CD14-positive monocyte (primary cell): ENCODE data around the gene HOXA1. TPM values are rescaled to one million over a fixed set of nuclear protein-coding genes. Genes with fewer than 3 reads are reported as not detected.

ENCODE experiments used
- DNase-seq, 3 donors: peaks; one replicate each; pipeline ENCODE4 v3.0.0-alpha.2; 2011 to 2022
- H2AFZ ChIP-seq: 2 replicates; pipeline ENCODE4 v1.6.0; 2012; ENCODE audit warnings: mild to moderate bottlenecking, low read depth, low read length, inconsistent platforms; ENCODE audit not compliant: insufficient read depth, poor library complexity, severe bottlenecking
- H3K27ac ChIP-seq, 2 donors: 1 replicate in 1 of 2; 2 replicates in 1 of 2; pipeline ENCODE4 v1.5.1; 2012 to 2013; ENCODE audit warnings: low read length in 2 of 2, control low read depth in 1 of 2, inconsistent platforms in 1 of 2, low read depth in 1 of 2, mild to moderate bottlenecking in 1 of 2
- H3K27me3 ChIP-seq, 2 donors: one replicate each; pipeline versions ENCODE4 v1.6.0 to v1.6.1; 2011 to 2013; ENCODE audit warnings: low read length in 2 of 2; ENCODE audit not compliant: control insufficient read depth in 2 of 2, insufficient read depth in 2 of 2
- H3K36me3 ChIP-seq, 2 donors: replicated peaks in 1 of 2; 1 replicate in 1 of 2; 2 replicates in 1 of 2; pipeline versions ENCODE4 v1.5.1 to v1.6.1; 2012 to 2013; ENCODE audit warnings: low read length in 2 of 2, control low read depth in 1 of 2, inconsistent platforms in 1 of 2, mild to moderate bottlenecking in 1 of 2; ENCODE audit not compliant: insufficient read depth in 2 of 2, control insufficient read depth in 1 of 2
- H3K4me1 ChIP-seq, 2 donors: 1 replicate in 1 of 2; 2 replicates in 1 of 2; pipeline versions ENCODE4 v1.5.1 to v1.6.1; 2012 to 2013; ENCODE audit warnings: low read length in 2 of 2, control low read depth in 1 of 2, inconsistent platforms in 1 of 2, mild to moderate bottlenecking in 1 of 2, moderate library complexity in 1 of 2; ENCODE audit not compliant: insufficient read depth in 2 of 2, control insufficient read depth in 1 of 2
- H3K4me2 ChIP-seq: replicated peaks from 2 replicates; pipeline ENCODE3; 2012; ENCODE audit warnings: low read length, moderate library complexity, mild to moderate bottlenecking; ENCODE audit not compliant: poor library complexity, severe bottlenecking; ENCODE audit errors: extremely low read depth
- H3K4me3 ChIP-seq, 3 experiments: fragments of 200-600 bp in 1 of 3; sonication (generic) in 1 of 3; replicated peaks in 1 of 3; 1 replicate in 2 of 3; 2 replicates in 1 of 3; pipeline ENCODE4 v1.5.1; 2011 to 2013; ENCODE audit warnings: low read length in 3 of 3, mild to moderate bottlenecking in 3 of 3, control low read depth in 2 of 3, low read depth in 2 of 3, inconsistent platforms in 1 of 3, moderate library complexity in 1 of 3
- H3K79me2 ChIP-seq: 2 replicates; pipeline ENCODE4 v1.6.0; 2012; ENCODE audit warnings: mild to moderate bottlenecking, control low read depth, inconsistent platforms, low read length, moderate library complexity; ENCODE audit not compliant: insufficient read depth
- H3K9ac ChIP-seq: 2 replicates; pipeline ENCODE4 v1.6.0; 2017; ENCODE audit warnings: low read length, mild to moderate bottlenecking; ENCODE audit not compliant: insufficient read depth, poor library complexity, severe bottlenecking
- H3K9me3 ChIP-seq, 2 donors: replicated peaks in 1 of 2; 1 replicate in 1 of 2; 2 replicates in 1 of 2; pipeline versions ENCODE4 v1.5.1 to v1.6.1; 2012 to 2013; ENCODE audit warnings: low read length in 2 of 2, control low read depth in 1 of 2; ENCODE audit not compliant: control insufficient read depth in 1 of 2, insufficient read depth in 1 of 2
- H4K20me1 ChIP-seq: 2 replicates; pipeline ENCODE4 v1.6.0; 2012; ENCODE audit warnings: mild to moderate bottlenecking, low read length, control low read depth, moderate library complexity; ENCODE audit not compliant: insufficient read depth
- H3K27ac Mint-ChIP-seq, 7 donors: one replicate each; pipeline ENCODE4 v1.8.0; 2020; ENCODE audit warnings: mild to moderate bottlenecking in 7 of 7, mixed read lengths in 7 of 7, moderate library complexity in 6 of 7, inconsistent platforms in 2 of 7
- H3K27me3 Mint-ChIP-seq, 3 donors: one replicate each; pipeline ENCODE4 v1.8.0; 2021 to 2022; ENCODE audit warnings: low read depth in 3 of 3, mild to moderate bottlenecking in 3 of 3, mixed read lengths in 3 of 3, moderate library complexity in 3 of 3, inconsistent platforms in 1 of 3
- H3K36me3 Mint-ChIP-seq, 2 donors: one replicate each; pipeline ENCODE4 v1.8.0; 2020; ENCODE audit warnings: mixed read lengths in 2 of 2, inconsistent platforms in 1 of 2, mild to moderate bottlenecking in 1 of 2
- H3K4me1 Mint-ChIP-seq: one replicate; pipeline ENCODE4 v1.8.0; 2020; ENCODE audit warnings: mild to moderate bottlenecking, mixed read lengths
- H3K4me3 Mint-ChIP-seq, 2 donors: one replicate each; pipeline ENCODE4 v1.8.0; 2020; ENCODE audit warnings: mild to moderate bottlenecking in 2 of 2, mixed read lengths in 2 of 2, moderate library complexity in 1 of 2
- H3K9me3 Mint-ChIP-seq, 7 donors: one replicate each; pipeline ENCODE4 v1.8.0; 2020 to 2022; ENCODE audit warnings: mixed read lengths in 7 of 7, mild to moderate bottlenecking in 6 of 7, moderate library complexity in 6 of 7, inconsistent platforms in 2 of 7
- WGBS: methylation state at CpG from one replicate; pipeline ENCODE4 v1.1.5; 2013; ENCODE audit warnings: missing lambda C conversion rate; ENCODE audit not compliant: insufficient coverage; 5-methylcytosine and 5-hydroxymethylcytosine counted together
- intact Hi-C, 2 donors: fragments of 100-400 bp; cut with micrococcal nuclease; formaldehyde crosslinking; loops; one replicate each; pipeline versions ENCODE4 v1.15.0 to v1.15.1; 2023
- polyA plus RNA-seq, 3 donors: library from polyadenylated mRNA; depleted of rRNA in 1 of 3; unstranded in 2 of 3; stranded (reverse) in 1 of 3; fragments of 300-500 nt in 2 of 3; fragments of >200 nt in 1 of 3; fragmentation: Illumina TruSeq in 2 of 3; gene quantifications; 1 replicate in 2 of 3; 2 replicates in 1 of 3; pipeline ENCODE4 v1.2.3, GENCODE V29; 2012 to 2021
- TF ChIP-seq, protein P1 (sequence below): fragments of 200-600 bp; IDR thresholded peaks from one replicate; pipeline ENCODE4 v1.8.0; 2022; ENCODE audit warnings: antibody characterized with exemption, mild to moderate bottlenecking

Gene HOXA1
- polyA plus RNA-seq, 3 donors, result 0.11 to 0.37 TPM; not detected in 1

DNA sequence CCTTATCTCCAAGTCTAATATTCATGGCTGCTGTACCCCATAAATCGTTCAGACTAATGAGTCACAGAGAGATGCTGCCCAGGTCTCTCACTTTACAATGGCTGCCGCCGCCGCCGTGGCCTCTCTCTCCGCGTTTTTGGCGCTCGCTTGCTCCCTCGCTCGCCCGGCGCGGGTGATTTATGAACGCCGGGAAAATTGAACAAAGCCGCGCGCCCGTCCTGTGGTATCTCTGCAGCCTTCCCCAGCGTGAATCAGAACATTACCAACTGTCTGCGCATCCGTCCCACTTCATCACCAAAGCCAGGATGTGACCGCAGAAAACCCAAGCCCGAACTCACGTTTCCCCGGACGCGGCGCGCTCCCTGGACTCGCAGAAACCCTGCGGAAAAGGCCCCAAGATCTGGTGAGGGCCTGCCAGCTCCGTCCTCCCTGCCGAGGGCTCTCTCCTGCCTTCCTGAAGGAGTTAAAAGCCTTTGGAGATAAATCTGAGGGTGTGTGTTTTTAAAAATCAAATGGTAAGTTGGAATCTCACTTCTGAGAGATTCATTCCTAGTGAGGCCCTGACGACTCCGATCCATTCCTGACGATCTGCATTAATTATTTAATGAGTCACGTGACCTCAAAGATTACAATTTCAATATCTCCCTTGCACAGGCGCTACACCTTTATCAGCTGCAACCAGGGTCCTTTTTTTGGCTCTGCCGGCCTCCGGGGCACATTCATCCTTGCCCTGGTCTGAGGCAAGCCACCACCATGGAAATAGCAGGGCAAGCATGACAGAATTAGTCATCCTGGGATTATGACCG is 28.5 kb upstream of the HOXA1 start:
- Histone ChIP-seq H3K9ac (no peak overlapping the region), H3K79me2 (no peaks in the 10 kb centered on the region), H4K20me1 (no peaks in the 10 kb centered on the region), H3K27ac (no peak overlapping the region), H3K4me1 (no peaks in the 10 kb centered on the region), H3K4me2 (no peak overlapping the region), H3K4me3 (no peak overlapping the region), H3K36me3 (no peaks in the 10 kb centered on the region), H3K27me3 (no peaks in the 10 kb centered on the region), H2AFZ (no peak overlapping the region), H3K9me3 (no peaks in the 10 kb centered on the region)
- no peak for DNase-seq
- H3K36me3 Mint-ChIP-seq, result peaks cover 0 to 2% of the 10 kb centered on the region in 2 donors
- H3K4me3 Mint-ChIP-seq, result no peak overlapping the region
- TF ChIP-seq, protein P1, sequence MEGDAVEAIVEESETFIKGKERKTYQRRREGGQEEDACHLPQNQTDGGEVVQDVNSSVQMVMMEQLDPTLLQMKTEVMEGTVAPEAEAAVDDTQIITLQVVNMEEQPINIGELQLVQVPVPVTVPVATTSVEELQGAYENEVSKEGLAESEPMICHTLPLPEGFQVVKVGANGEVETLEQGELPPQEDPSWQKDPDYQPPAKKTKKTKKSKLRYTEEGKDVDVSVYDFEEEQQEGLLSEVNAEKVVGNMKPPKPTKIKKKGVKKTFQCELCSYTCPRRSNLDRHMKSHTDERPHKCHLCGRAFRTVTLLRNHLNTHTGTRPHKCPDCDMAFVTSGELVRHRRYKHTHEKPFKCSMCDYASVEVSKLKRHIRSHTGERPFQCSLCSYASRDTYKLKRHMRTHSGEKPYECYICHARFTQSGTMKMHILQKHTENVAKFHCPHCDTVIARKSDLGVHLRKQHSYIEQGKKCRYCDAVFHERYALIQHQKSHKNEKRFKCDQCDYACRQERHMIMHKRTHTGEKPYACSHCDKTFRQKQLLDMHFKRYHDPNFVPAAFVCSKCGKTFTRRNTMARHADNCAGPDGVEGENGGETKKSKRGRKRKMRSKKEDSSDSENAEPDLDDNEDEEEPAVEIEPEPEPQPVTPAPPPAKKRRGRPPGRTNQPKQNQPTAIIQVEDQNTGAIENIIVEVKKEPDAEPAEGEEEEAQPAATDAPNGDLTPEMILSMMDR, result no peak
- intact Hi-C loops, result no loop called here
- H3K27me3 Mint-ChIP-seq, result peaks cover 4 to 7% (median 4%) of the 10 kb centered on the region in 3 donors
- peaks cover 0 to 3% (median 0%) of the 10 kb centered on the region in 7 donors for H3K9me3 Mint-ChIP-seq
- 97% methylated on average over 38 of the region's 43 CpGs for WGBS
- H3K4me1 Mint-ChIP-seq, result peaks cover 6% of the 10 kb centered on the region
- H3K27ac Mint-ChIP-seq, result no peak overlapping the region

DNA sequence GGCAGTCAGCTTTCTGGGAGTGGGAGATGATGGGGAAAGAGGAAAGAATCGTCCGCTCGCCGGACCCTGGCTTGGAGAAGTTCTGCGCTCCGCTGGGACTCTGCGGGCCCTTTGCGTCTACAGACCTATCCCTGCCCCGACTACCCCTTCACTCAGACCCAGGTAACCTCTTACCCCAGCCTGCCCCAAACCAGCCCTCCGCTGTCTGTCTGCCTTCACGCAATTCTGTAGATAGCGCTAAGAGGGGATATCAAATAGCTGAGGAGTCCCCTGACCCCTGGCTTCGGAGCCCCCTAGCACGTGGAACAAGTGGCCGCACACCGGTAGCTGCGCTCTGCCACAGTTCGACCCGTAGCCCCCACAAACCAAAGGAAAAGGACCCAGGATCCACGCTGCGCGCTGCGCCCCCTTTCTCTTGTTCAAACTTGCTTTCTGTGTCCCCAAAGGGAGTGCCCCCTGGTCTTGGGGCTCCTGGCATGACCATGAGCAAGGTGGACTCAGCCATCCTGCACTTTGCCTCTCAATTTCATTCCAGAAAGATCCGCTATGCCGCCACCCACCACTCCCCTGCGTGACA is 27.8 kb upstream of the HOXA1 start:
- H3K9me3 Mint-ChIP-seq, result peaks cover 0 to 3% (median 0%) of the 10 kb centered on the region in 7 donors
- WGBS, result 98% methylated on average over 14 of the region's 26 CpGs
- H3K27me3 ChIP-seq, result no peaks in the 10 kb centered on the region
- H3K36me3 ChIP-seq, result no peaks in the 10 kb centered on the region
- no peak overlapping the region for H3K4me3 Mint-ChIP-seq
- no peak for DNase-seq
- H3K9me3 ChIP-seq, result no peaks in the 10 kb centered on the region
- TF ChIP-seq, protein P1, result no peak
- no peaks in the 10 kb centered on the region for H3K36me3 Mint-ChIP-seq
- H3K27ac Mint-ChIP-seq, result no peak overlapping the region
- H3K27ac ChIP-seq, result no peak overlapping the region
- no peaks in the 10 kb centered on the region for H3K79me2 ChIP-seq
- H3K4me1 ChIP-seq, result no peaks in the 10 kb centered on the region
- intact Hi-C loops, result no loop called here
- no peak overlapping the region for H2AFZ ChIP-seq
- H3K4me2 ChIP-seq, result no peak overlapping the region
- no peaks in the 10 kb centered on the region for H4K20me1 ChIP-seq
- H3K9ac ChIP-seq, result no peak overlapping the region
- peaks cover 6% of the 10 kb centered on the region for H3K4me1 Mint-ChIP-seq
- H3K27me3 Mint-ChIP-seq, result peaks cover 3 to 6% (median 5%) of the 10 kb centered on the region in 3 donors
- H3K4me3 ChIP-seq, result no peak overlapping the region
